Stimulated activated CD8-positive, alpha-beta memory T cell treated with anti-CD3 and anti-CD28 coated beads, Interleukin-7, amount 100 ng/mL, for 4 hours (primary cell): Measurements from ENCODE around the gene SELENOF.
"Not testable (repeated sequence)": the region's sequence is repeated elsewhere in the genome, so short reads cannot be mapped to it uniquely, and the experiment has no call there.

Source experiments
- DNase-seq, 2 donors: peaks; one replicate each; pipeline ENCODE4 v3.0.0-alpha.2; 2020; ENCODE audit warnings: low read depth in 2 of 2

SELENOF gene

GRCh38 chr1:86814118-86814517 lies 99.8 kb downstream of the SELENOF start:
- not testable (repeated sequence) for DNase-seq
